BJ (cell line): Measurements from ENCODE around the gene SLC45A1. TPM values are rescaled to one million over a fixed set of nuclear protein-coding genes. Genes with fewer than 3 reads are reported as not detected.
"Not testable (repeated sequence)": the region's sequence is repeated elsewhere in the genome, so short reads cannot be mapped to it uniquely, and the experiment has no call there.

Experiments used
- CTCF ChIA-PET: fragments of 350-600 bp; formaldehyde crosslinking; extraction: SDS; loops from one replicate; lab custom pipeline; 2021; ENCODE audit warnings: antibody characterized with exemption, inconsistent platforms; lab: Yijun Ruan, JAX
- POLR2A ChIA-PET: fragments of 300-600 bp; sonication (Branson Sonifier 250); formaldehyde crosslinking; extraction: SDS; loops from one replicate; lab custom pipeline; 2021; ENCODE audit warnings: antibody characterized with exemption; lab: Charles Lee
- DNase-seq: peaks from one replicate; pipeline ENCODE4 v3.0.0-alpha.2; 2011; ENCODE audit warnings: low read depth
- H3K27me3 ChIP-seq: 2 replicates; pipeline ENCODE4 v1.6.0; 2011; ENCODE audit warnings: low read length; ENCODE audit not compliant: control insufficient read depth, insufficient read depth
- H3K36me3 ChIP-seq: 2 replicates; pipeline ENCODE4 v1.5.1; 2011; ENCODE audit warnings: low read length; ENCODE audit not compliant: control insufficient read depth, insufficient read depth
- H3K4me3 ChIP-seq: 2 replicates; pipeline ENCODE4 v1.5.1; 2011; ENCODE audit warnings: low read depth, mild to moderate bottlenecking, control low read depth, low read length
- polyA minus RNA-seq: library from RNA; depleted of rRNA, polyadenylated mRNA; stranded (reverse); fragments of >200 nt; gene quantifications from 2 replicates; pipeline ENCODE4 v1.2.3, GENCODE V29; 2011; rRNA and poly(A)+ RNA removed
- polyA plus RNA-seq: library from polyadenylated mRNA; depleted of rRNA; stranded (reverse); fragments of >200 nt; gene quantifications from 2 replicates; pipeline ENCODE4 v1.2.3, GENCODE V29; 2011; rRNA removed
- TF ChIP-seq, protein P1 (sequence below): IDR thresholded peaks from 2 replicates; pipeline ENCODE4 v1.5.1; 2011; ENCODE audit warnings: low read depth, mild to moderate bottlenecking, control low read depth, inconsistent platforms, low read length, moderate library complexity; ENCODE audit not compliant: insufficient read depth

SLC45A1 gene
- polyA plus RNA-seq (0.44 and 1.4 TPM in 2 replicates), polyA minus RNA-seq (0.52 and 0.77 TPM in 2 replicates)

GRCh38 chr1:8317647-8318381 is at the start of gene SLC45A1:
Gene SLC45A1, plus strand, starts transcription at chr1:8318114. Its CDS starts 6,216 bp downstream, at chr1:8324330.
- TF ChIP-seq, protein P1, sequence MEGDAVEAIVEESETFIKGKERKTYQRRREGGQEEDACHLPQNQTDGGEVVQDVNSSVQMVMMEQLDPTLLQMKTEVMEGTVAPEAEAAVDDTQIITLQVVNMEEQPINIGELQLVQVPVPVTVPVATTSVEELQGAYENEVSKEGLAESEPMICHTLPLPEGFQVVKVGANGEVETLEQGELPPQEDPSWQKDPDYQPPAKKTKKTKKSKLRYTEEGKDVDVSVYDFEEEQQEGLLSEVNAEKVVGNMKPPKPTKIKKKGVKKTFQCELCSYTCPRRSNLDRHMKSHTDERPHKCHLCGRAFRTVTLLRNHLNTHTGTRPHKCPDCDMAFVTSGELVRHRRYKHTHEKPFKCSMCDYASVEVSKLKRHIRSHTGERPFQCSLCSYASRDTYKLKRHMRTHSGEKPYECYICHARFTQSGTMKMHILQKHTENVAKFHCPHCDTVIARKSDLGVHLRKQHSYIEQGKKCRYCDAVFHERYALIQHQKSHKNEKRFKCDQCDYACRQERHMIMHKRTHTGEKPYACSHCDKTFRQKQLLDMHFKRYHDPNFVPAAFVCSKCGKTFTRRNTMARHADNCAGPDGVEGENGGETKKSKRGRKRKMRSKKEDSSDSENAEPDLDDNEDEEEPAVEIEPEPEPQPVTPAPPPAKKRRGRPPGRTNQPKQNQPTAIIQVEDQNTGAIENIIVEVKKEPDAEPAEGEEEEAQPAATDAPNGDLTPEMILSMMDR: peak; percentile 16; the same call in 1 of the 2 replicates
- no peaks in the 10 kb centered on the region for H3K27me3 ChIP-seq
- ChIA-PET CTCF (interaction anchor here (0.7 to 7.0 kb wide), 6 partner anchors 17 to 409 kb away, joined by 3 to 114 read pairs (median 3); no protein-coding TSS in a partner anchor), POLR2A (no interaction called here)
- H3K36me3 ChIP-seq: no peaks in the 10 kb centered on the region
- no peak for DNase-seq
- peak within 1 kb of the TSS; percentile 73 for H3K4me3 ChIP-seq

DNA sequence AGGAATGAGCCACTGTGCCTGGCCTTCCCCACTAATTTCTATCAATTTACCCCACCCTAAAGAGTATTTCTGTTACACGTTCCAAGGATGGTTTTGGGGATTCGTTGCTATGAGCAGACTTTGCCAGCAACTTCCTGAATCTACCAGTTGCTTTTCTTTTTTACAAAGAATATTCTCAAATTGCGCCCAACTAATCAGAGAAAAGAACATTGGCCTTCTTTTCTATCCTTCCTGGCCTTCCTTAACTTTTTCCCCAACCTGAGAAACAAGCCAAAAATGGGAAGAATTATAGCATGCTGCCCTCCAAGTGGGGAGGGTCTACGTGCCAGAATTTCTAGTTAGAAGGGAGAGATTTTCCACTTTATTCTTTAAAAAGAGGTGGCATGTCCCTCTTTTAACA is 44.9 kb upstream of the SLC45A1 start:
- POLR2A ChIA-PET: no interaction called here
- CTCF ChIA-PET: no interaction called here
- 0 out of 2 replicates have a peak, but pooled peaks cover 1% of the 10 kb centered on the region for H3K27me3 ChIP-seq

GRCh38 chr1:8274352-8274751 is 43.6 kb upstream of the SLC45A1 start:
- POLR2A ChIA-PET: interaction anchor here (0.6 to 0.7 kb wide), 2 partner anchors 198 to 251 kb away, joined by 6 read pairs; no protein-coding TSS in a partner anchor
- H3K27me3 ChIP-seq: 0 out of 2 replicates have a peak, but pooled peaks cover 1% of the 10 kb centered on the region
- TF ChIP-seq, protein P1: no peak
- DNase-seq: no peak
- H3K36me3 ChIP-seq: no peaks in the 10 kb centered on the region
- CTCF ChIA-PET: interaction anchor here (1.4 to 1.8 kb wide), 2 partner anchors 9 to 40 kb away, joined by 4 to 6 read pairs; no protein-coding TSS in a partner anchor
- no peak overlapping the region for H3K4me3 ChIP-seq

More for the DNA sequence above, 44.9 kb upstream of the SLC45A1 start:
- Histone ChIP-seq H3K4me3 (no peak overlapping the region), H3K36me3 (no peaks in the 10 kb centered on the region)
- TF ChIP-seq, protein P1: no peak
- DNase-seq: no peak

GRCh38 chr1:8276173-8276914 is 41.6 kb upstream of the SLC45A1 start:
- TF ChIP-seq, protein P1: no peak
- POLR2A ChIA-PET: interaction anchor here (0.6 kb wide), 1 partner anchor 215 kb away, joined by 4 read pairs; no protein-coding TSS in a partner anchor
- CTCF ChIA-PET: interaction anchor here (0.5 to 1.1 kb wide), 2 partner anchors 12 to 357 kb away, joined by 3 to 4 read pairs; no protein-coding TSS in a partner anchor

DNA sequence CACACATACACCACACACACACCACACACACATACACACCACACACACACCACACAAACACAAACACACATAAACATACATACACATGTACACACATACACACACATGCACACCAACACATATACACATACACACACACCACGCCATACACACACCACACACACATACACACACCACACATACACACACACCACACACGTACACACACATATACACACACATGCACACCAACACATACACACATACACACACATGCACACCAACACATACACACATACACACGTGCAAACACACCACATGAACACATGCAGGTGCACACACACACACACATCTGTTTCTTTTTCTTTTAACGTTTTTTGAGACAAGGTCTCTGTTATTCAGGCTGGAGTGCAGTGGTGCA is 41.0 kb upstream of the SLC45A1 start:
- no peak for DNase-seq
- H3K36me3 ChIP-seq: no peaks in the 10 kb centered on the region
- TF ChIP-seq, protein P1: no peak
- ChIA-PET POLR2A (no interaction called here), CTCF (no interaction called here)
- no peak overlapping the region for H3K4me3 ChIP-seq
- peaks cover 3% of the 10 kb centered on the region; the same call in 1 of the 2 replicates for H3K27me3 ChIP-seq

More at GRCh38 chr1:8276173-8276914, 41.6 kb upstream of the SLC45A1 start:
- Histone ChIP-seq H3K27me3 (peaks cover 1% of the 10 kb centered on the region; the same call in 1 of the 2 replicates), H3K4me3 (no peak overlapping the region), H3K36me3 (no peaks in the 10 kb centered on the region)
- DNase-seq: no peak

GRCh38 chr1:8278677-8279076 is 39.2 kb upstream of the SLC45A1 start:
- H3K36me3 ChIP-seq, H3K4me3 ChIP-seq, DNase-seq, H3K27me3 ChIP-seq, CTCF ChIA-PET: not testable (repeated sequence)
- POLR2A ChIA-PET: interaction anchor here (0.7 kb wide), 1 partner anchor 23 kb away, joined by 4 read pairs; no protein-coding TSS in a partner anchor
